K562 (cell line): ENCODE measurements around the gene C3. TPM values are rescaled to one million over a fixed set of nuclear protein-coding genes. Genes with fewer than 3 reads are reported as not detected.

ENCODE experiments used
- ATAC-seq: fragments of 200-7000 bp; cut with Tn5 transposase; 3 replicates; pipeline ENCODE4 v1.9.1; 2020; ENCODE audit warnings: moderate library complexity
- BruUV-seq: library from RNA; stranded (reverse); fragments of 400-500 nt; replicated peaks from 2 replicates; lab custom pipeline; 2021; lab: Mats Ljungman, UMichigan
- CTCF ChIA-PET: fragments of 300-600 bp; formaldehyde crosslinking; extraction: SDS; loops from one replicate; lab custom pipeline; 2021; ENCODE audit warnings: low intra/inter-chr PET ratio; lab: Yijun Ruan, JAX
- POLR2A ChIA-PET: fragments of 300-600, 350-650 bp; sonication (Branson Sonifier 250); formaldehyde crosslinking; extraction: SDS; loops from one replicate; lab custom pipeline; 2021; ENCODE audit warnings: antibody characterized with exemption, inconsistent platforms; lab: Yijun Ruan, JAX
- DNase-seq, 4 experiments: peaks; one replicate each; pipeline versions ENCODE4 v3.0.0 to v3.0.0-alpha.2; 2011 to 2018; ENCODE audit warnings: low spot score in 3 of 4, mixed read lengths in 3 of 4; ENCODE audit errors: extremely low read depth in 1 of 4
- FAIRE-seq: peaks from 2 replicates; lab custom pipeline; 2011; peaks lifted over from hg19 to GRCh38; lab: Jason Lieb, UNC
- H2AFZ ChIP-seq: 2 replicates; pipeline ENCODE4 v1.6.0; 2011; ENCODE audit warnings: low read depth, low read length, control low read depth, inconsistent platforms
- H3K27ac ChIP-seq: fragments of 200-600 bp; 3 replicates; pipeline ENCODE4 v1.8.0; 2011; ENCODE audit warnings: low read depth, mild to moderate bottlenecking, control low read depth, inconsistent platforms, low read length, moderate library complexity, mixed read lengths; ENCODE audit errors: extremely low read depth
- H3K27me3 ChIP-seq, 2 experiments: fragments of 300-600 bp in 1 of 2; 2 replicates in 1 of 2; 3 replicates in 1 of 2; pipeline versions ENCODE4 v1.6.0 to v1.8.0; 2011; ENCODE audit warnings: inconsistent platforms in 2 of 2, low read length in 2 of 2, mild to moderate bottlenecking in 1 of 2, mixed read lengths in 1 of 2, moderate library complexity in 1 of 2; ENCODE audit not compliant: control insufficient read depth in 2 of 2, insufficient read depth in 2 of 2
- H3K36me3 ChIP-seq: fragments of 300-600 bp; 3 replicates; pipeline ENCODE4 v1.8.0; 2011; ENCODE audit warnings: mild to moderate bottlenecking, low read length, inconsistent platforms; ENCODE audit not compliant: control insufficient read depth, insufficient read depth
- H3K4me1 ChIP-seq, 2 experiments: fragments of 200-600 bp in 1 of 2; replicated peaks in 1 of 2; 2 replicates in 1 of 2; 3 replicates in 1 of 2; pipeline versions ENCODE4 v1.5.1 to v1.8.0; 2011; ENCODE audit warnings: inconsistent platforms in 2 of 2, low read length in 2 of 2, mild to moderate bottlenecking in 1 of 2, mixed read lengths in 1 of 2, moderate library complexity in 1 of 2; ENCODE audit not compliant: control insufficient read depth in 2 of 2, insufficient read depth in 2 of 2
- H3K4me2 ChIP-seq: 2 replicates; pipeline ENCODE4 v1.6.1; 2011; ENCODE audit warnings: low read length, control low read depth, inconsistent platforms, mixed read lengths; ENCODE audit not compliant: insufficient read depth
- H3K4me3 ChIP-seq: fragments of 200-600 bp; sonication (generic), shearing (Covaris generic); 2 replicates; pipeline ENCODE4 v1.5.1; 2016; ENCODE audit warnings: control low read depth, inconsistent platforms
- H3K79me2 ChIP-seq: fragments of 200-600 bp; 3 replicates; pipeline ENCODE4 v1.8.0; 2011; ENCODE audit warnings: low read length, inconsistent platforms; ENCODE audit not compliant: control insufficient read depth, insufficient read depth
- H3K9ac ChIP-seq, 2 experiments: 2 replicates each; pipeline versions ENCODE4 v1.6.0 to v1.6.1; 2011; ENCODE audit warnings: low read depth in 2 of 2, low read length in 2 of 2, control low read depth in 1 of 2, inconsistent platforms in 1 of 2, mild to moderate bottlenecking in 1 of 2, mixed read lengths in 1 of 2; ENCODE audit not compliant: insufficient read depth in 1 of 2
- H3K9me1 ChIP-seq: one replicate; pipeline ENCODE4 v1.6.0; 2011; ENCODE audit warnings: inconsistent platforms, mild to moderate bottlenecking, low read length, moderate library complexity; ENCODE audit not compliant: control insufficient read depth, insufficient read depth
- H3K9me3 ChIP-seq: replicated peaks from 2 replicates; pipeline ENCODE4 v1.5.1; 2011; ENCODE audit warnings: low read depth, low read length, inconsistent platforms; ENCODE audit not compliant: control insufficient read depth, insufficient read depth
- H4K20me1 ChIP-seq: replicated peaks from 2 replicates; pipeline ENCODE4 v1.6.1; 2011; ENCODE audit warnings: low read length, inconsistent platforms, mixed read lengths; ENCODE audit not compliant: control insufficient read depth, insufficient read depth
- ARHGAP35 ChIP-seq: fragments of 450-650 bp; IDR thresholded peaks from 2 replicates; pipeline ENCODE4 v1.6.1; 2018; ENCODE audit not compliant: partially characterized antibody
- FOXJ3 ChIP-seq: sonication (generic); formaldehyde crosslinking; IDR thresholded peaks from 2 replicates; pipeline ENCODE4 v1.4.0; 2020; ENCODE audit warnings: mild to moderate bottlenecking, missing genetic modification reagents
- ILF3 ChIP-seq: fragments of 450-650 bp; IDR thresholded peaks from 2 replicates; pipeline ENCODE4 v1.6.1; 2018; ENCODE audit warnings: antibody characterized with exemption, mild to moderate bottlenecking, moderate library complexity, borderline replicate concordance
- SMC3 ChIP-seq: conservative IDR thresholded peaks from 2 replicates; pipeline ENCODE4 v1.6.1; 2011; ENCODE audit warnings: low read depth, low read length, improper control_type of control experiment; ENCODE audit not compliant: insufficient read depth
- ZNF263 ChIP-seq: sonication (generic); formaldehyde crosslinking; IDR thresholded peaks from 2 replicates; pipeline ENCODE4 v1.8.0; 2022; ENCODE audit warnings: mild to moderate bottlenecking, missing genetic modification reagents, borderline replicate concordance
- ZNF695 ChIP-seq: fragments of 450-650 bp; formaldehyde crosslinking; IDR thresholded peaks from 2 replicates; pipeline ENCODE4 v1.4.0; 2020; ENCODE audit warnings: mild to moderate bottlenecking, moderate library complexity
- WGBS: fragments of 100-300 bp; shearing (Covaris generic); methylation state at CpG from one replicate; pipeline ENCODE4 v1.1.6; 2016; ENCODE audit warnings: low coverage, mixed read lengths; ENCODE audit not compliant: insufficient coverage; ENCODE audit errors: missing lambda C conversion rate; 5-methylcytosine and 5-hydroxymethylcytosine counted together
- in situ Hi-C: fragments of 300-500 bp; cut with MboI; formaldehyde crosslinking; loops from 4 replicates; pipeline ENCODE4 v1.15.0; 2018; ENCODE audit warnings: inconsistent platforms, mixed read lengths
- intact Hi-C: fragments of 100-400 bp; cut with micrococcal nuclease; formaldehyde crosslinking; loops from 2 replicates; pipeline ENCODE4 v1.14.2; 2022
- polyA plus RNA-seq, 8 experiments: library from polyadenylated mRNA; depleted of rRNA in 4 of 8; stranded (reverse) in 5 of 8; unstranded in 3 of 8; fragments of >200 nt; fragmentation: Nextera tagmentation in 2 of 8; fragmentation: Illumina TruSeq in 1 of 8; extraction: Ambion mirVana in 2 of 8; extraction: Trizol in 1 of 8; gene quantifications; 2 replicates each; pipeline versions ENCODE4 v1.2.1 to v1.2.3, GENCODE V29; 2011 to 2014; ENCODE audit warnings: inconsistent platforms in 1 of 8, missing spikeins in 1 of 8
- total RNA-seq, 7 experiments: library from RNA; depleted of rRNA in 6 of 7; stranded (reverse); fragments of >200 nt in 6 of 7; fragmentation: Illumina TruSeq in 2 of 7; extraction: Trizol in 2 of 7; gene quantifications; 2 replicates each; pipeline versions ENCODE4 v1.2.1 to v1.2.3, GENCODE V29; 2011 to 2021; ENCODE audit warnings: low replicate concordance in 1 of 7

Gene C3
- total and polyA plus RNA-seq, 9 of the 15 experiments (the other 6 are each of a cell fraction or from before 2014, with no cell fraction given) = 0.59 to 10.6 (median 2.2) TPM

DNA sequence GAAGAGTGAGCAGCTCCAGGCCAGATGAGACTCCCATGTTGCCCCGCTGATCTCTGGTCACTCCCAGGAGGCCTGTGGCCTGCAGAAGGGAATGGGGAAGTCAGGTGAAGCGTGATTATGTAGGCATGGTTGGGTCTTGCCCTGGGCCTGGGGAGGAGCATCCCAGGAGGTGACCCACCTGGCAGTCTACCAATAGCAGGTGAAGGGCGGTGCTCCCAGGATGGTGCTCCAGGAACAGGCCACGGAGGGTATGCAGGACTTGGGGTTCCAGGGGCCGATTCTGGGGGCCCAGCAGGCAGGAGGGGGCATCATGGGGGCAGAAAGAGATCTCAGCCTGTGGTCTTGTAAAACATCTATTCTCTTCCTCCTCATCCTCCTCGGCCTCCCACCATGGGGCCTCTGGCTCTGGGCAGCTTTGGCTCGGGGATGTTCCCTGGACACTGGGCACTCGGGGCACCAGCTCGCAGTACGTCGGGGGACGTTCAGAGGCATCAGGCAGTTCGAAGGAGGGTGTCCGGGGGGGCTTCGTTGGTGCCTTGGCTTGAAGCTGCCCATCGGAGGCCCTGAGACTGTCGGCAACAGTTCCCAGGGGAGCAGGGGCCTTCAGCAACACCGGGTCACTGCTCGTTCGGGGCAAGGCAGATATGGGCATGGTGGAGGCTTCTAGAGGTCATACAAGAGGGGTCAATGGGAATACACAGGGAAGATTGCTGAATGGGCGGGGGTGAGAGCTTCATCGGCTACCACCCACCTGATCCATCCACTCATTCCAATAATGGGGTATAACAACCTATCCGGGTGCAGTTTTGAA is 34.4 kb upstream of the C3 start:
- no peak for FAIRE-seq
- POLR2A ChIA-PET = interaction anchor here (1.4 to 1.8 kb wide), 2 partner anchors 12 kb away, joined by 5 to 11 read pairs; partner anchors contain the start of gene SH2D3A
- Histone ChIP-seq H3K9me3 (no peaks in the 10 kb centered on the region), H3K4me1 (peaks cover 0 to 35% of the 10 kb centered on the region in 2 experiments; a peak in 3 of 5 replicates), H4K20me1 (no peaks in the 10 kb centered on the region), H3K4me3 (no peak overlapping the region), H3K9ac (peak overlapping the region in 1 of 2 experiments; percentile 50; a peak in 2 of 4 replicates), H2AFZ (no peak overlapping the region), H3K27me3 (no peaks in the 10 kb centered on the region), H3K36me3 (peaks cover 42% of the 10 kb centered on the region; the same call in 2 of the 3 replicates), H3K79me2 (no peaks in the 10 kb centered on the region), H3K27ac (no peak overlapping the region), H3K4me2 (no peak overlapping the region), H3K9me1 (no peaks in the 10 kb centered on the region)
- CTCF ChIA-PET = interaction anchor here (0.6 kb wide), 1 partner anchor 49 kb away, joined by 4 read pairs; no protein-coding TSS in a partner anchor
- WGBS = 87% methylated on average over 19 of the region's 23 CpGs
- TF ChIP-seq ARHGAP35 (no peak), ZNF263 (CRISPR knock-in tag) (peak; percentile 82)
- ATAC-seq = no peak
- intact Hi-C loops (no loop called here), in situ Hi-C loops (no loop called here)
- BruUV-seq = no TSS peak
- DNase-seq = no peak

- in situ Hi-C loops (no loop called here), intact Hi-C loops (no loop called here)
- H3K9me1 ChIP-seq = no peaks in the 10 kb centered on the region
- H3K4me1 ChIP-seq = peaks cover 0 to 35% of the 10 kb centered on the region in 2 experiments; a peak in 3 of 5 replicates
- CTCF ChIA-PET = interaction anchor here (0.7 kb wide), 1 partner anchor 96 kb away, joined by 3 read pairs; no protein-coding TSS in a partner anchor
- H3K9ac ChIP-seq = peak overlapping the region in 1 of 2 experiments; percentile 58; a peak in 2 of 4 replicates
- H3K27ac ChIP-seq = no peak overlapping the region
- TF ChIP-seq FOXJ3 (CRISPR knock-in tag) (no peak), SMC3 (no peak), ZNF695 (CRISPR knock-in tag) (no peak), ILF3 (no peak)
- H3K4me3 ChIP-seq = no peak overlapping the region
- H3K27me3 ChIP-seq = no peaks in the 10 kb centered on the region
- H4K20me1 ChIP-seq = no peaks in the 10 kb centered on the region
- H3K36me3 ChIP-seq = peaks cover 45% of the 10 kb centered on the region; the same call in 2 of the 3 replicates
- DNase-seq (no peak), FAIRE-seq (no peak), ATAC-seq (no peak)
- POLR2A ChIA-PET = interaction anchor here (0.7 to 1.8 kb wide), 4 partner anchors 12 to 151 kb away, joined by 3 to 11 read pairs (median 4); partner anchors contain the start of gene SH2D3A
- no peak overlapping the region for H2AFZ ChIP-seq
- H3K9me3 ChIP-seq = no peaks in the 10 kb centered on the region
- BruUV-seq = no TSS peak
- no peak overlapping the region for H3K4me2 ChIP-seq
- H3K79me2 ChIP-seq = no peaks in the 10 kb centered on the region
- WGBS = 93% methylated on average over 18 of the region's 22 CpGs
These were observed 33.7 kb upstream of the C3 start for GRCh38 chr19:6754136-6754535.
